Left kidney (tissue), 2 donors: ENCODE data around the gene PDE6H. TPM values are rescaled to one million over a fixed set of nuclear protein-coding genes. Genes with fewer than 3 reads are reported as not detected.
A peak's percentile ranks its signal among the peaks of the same experiment; 100 is the strongest.

Source experiments
- DNase-seq: peaks from one replicate; pipeline ENCODE4 v3.0.0-alpha.2; 2013
- polyA plus RNA-seq: library from polyadenylated mRNA; unstranded; fragments of 120-200 nt; gene quantifications from one replicate; pipeline ENCODE4 v1.2.1, GENCODE V29; 2013; ENCODE audit not compliant: insufficient read length

Gene PDE6H
- polyA plus RNA-seq, 1 donor, result not detected

- DNase-seq, result no peak
These were observed 1.8 kb downstream of the PDE6H start for GRCh38 chr12:14974633-14975032.

DNA sequence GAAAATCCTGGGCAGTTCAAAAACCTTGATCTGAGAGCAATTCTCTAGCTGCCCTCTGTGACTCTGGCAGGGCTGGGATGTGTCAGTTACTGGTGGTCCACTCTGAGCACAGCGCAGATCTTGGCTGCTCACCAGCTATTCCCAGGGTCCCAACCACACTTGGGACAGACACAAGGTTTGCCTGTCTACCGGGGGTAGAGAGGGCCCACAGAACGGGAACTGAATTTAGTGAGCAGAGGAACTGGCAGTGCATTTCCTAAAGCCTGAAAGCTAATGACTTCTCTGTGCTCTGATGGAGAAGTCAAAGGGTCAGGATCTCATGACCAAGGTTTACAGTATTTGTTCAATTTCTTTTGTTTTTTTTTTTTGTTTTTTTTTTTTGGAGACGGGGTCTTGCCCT lies 2.6 kb downstream of the PDE6H start:
- DNase-seq, result no peak

DNA sequence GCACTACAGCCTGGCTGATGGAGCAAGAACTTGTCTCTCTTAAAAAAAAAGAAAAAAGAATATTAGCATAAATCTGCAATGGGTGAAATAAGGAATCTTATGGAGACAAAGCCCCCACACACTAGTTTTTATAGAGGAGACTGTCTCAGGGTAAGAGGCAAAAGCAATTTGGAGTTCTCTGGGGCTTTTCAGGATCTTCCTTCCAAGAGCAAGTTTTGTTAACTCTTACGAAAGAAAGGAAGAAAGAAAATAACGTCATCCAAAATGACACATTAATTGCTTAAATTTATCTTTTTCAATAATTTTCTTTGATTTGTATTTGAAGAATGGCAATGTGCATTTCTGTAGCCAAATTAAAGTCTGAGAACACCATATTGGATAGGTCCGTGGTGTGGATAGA lies 3.8 kb downstream of the PDE6H start:
- no peak for DNase-seq

DNA sequence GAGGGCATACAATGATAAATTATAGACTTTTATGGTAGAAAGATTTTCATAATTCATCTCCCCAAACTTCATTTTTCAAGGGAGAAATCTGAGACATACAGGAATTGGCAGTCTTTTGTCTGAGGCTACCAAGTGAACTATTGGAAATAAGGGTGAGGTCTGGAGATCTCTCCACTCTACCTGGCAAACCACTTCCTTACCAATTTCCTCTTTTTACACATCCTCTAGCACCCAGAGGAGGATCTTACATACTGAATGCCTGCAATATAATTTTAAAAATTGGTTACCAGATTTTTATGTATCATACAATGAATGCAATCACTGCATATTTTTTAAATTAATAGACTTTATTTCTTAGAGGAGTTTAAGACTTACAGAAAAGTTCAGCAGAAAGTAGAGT lies 6.6 kb downstream of the PDE6H start:
- DNase-seq, result no peak

GRCh38 chr12:14981049-14981448 lies 8.2 kb downstream of the PDE6H start:
- DNase-seq, result no peak

DNA sequence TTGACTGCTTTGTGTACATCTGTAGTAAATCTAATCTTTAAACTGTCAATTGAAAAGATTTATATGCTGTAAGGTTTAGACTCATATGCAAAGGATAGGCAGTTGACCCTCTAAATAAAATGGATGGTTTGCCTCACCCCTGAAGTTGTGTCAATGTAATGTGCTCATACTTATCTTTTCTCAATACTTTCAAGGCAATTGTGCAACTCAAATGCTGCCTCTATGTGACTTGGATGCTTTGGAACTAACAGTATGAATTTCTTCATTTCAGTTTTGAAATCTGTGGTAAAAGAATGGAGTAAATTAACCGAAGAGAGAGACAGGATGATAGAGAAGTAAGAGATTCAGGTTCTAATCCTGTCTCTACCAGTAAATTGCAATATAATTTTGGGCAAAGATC lies 9.7 kb downstream of the PDE6H start:
- no peak for DNase-seq

DNA sequence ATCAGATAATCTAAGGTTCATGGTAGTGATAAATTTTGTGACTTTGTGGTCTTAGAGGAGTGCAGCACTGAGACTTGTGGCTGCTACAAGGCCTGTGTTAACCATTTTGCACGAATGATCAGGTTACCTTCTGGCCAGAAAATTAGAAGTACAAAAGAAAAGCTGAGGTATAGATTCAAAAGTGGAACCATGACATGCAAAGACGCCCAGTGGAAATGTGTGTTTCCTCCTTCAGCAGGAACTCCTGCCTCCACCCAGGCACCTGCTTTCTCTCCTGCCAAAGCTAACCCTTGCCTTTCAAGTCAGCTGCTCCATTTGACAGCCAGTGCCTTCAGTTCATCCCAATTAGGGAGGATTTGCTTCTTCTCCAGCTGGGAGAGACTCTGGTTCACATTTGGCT lies 10.1 kb downstream of the PDE6H start:
- DNase-seq, result no peak

DNA sequence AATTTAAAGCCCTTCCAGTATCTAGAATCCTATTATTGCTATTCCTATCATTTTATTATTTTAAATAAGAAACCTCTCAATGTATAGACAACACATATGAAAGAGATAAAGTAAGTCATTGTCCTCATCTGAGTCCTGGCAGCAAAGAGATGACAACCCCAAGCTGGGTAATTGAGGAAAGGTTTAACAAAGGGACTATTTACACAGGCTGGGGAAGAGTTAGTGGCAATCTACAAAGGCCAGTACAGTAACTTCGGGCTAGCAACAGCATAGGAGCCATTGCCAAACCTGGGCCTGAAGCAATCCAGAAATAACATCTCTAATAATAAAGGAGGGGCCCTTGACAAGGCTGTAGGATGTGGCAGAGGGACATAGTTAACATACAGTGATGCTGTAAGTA lies 11.2 kb downstream of the PDE6H start:
- DNase-seq, result no peak

- DNase-seq, result no peak
These were observed 12.0 kb downstream of the PDE6H start for GRCh38 chr12:14984766-14985285.

DNA sequence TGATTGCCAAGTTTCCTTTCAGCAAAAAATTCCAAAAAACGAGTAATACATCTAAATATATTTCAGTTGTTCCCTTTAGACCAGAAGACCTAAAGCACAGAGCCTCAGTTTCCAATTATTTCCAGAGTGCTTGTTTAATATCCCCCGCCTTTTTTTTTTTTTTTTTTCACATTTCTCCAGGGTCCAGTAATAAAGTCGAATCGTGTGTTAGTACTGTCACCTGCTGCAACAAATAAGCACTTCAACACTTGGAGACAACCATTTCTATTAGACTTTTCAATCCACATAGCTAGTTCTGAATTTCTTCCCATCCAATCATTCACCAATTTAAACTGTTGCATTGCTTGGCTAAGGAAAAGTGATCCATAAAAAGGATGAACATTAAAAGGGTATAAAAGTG lies 13.6 kb downstream of the PDE6H start:
- no peak for DNase-seq

DNA sequence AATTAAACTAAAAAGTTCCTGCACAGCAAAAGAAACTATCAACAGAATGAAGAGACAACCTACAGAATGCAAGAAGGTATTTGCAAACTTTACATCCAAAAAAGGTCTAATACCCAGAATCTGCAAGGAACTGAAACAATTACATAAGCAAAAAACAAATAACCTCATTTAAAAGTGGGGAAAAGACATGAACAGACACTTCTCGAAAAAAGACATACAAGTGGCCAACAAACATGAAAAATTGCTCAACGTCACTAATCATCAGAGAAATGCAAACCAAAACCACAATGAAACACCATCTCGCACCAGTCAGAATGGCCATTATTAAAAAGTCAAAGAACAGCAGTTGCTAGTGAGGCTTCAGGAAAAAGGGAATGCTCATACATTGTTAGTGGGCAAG lies 15.2 kb downstream of the PDE6H start:
- DNase-seq, result no peak

GRCh38 chr12:14989790-14990189 lies 16.9 kb downstream of the PDE6H start:
- no peak for DNase-seq

GRCh38 chr12:14991069-14991468 lies 18.2 kb downstream of the PDE6H start:
- no peak for DNase-seq

DNA sequence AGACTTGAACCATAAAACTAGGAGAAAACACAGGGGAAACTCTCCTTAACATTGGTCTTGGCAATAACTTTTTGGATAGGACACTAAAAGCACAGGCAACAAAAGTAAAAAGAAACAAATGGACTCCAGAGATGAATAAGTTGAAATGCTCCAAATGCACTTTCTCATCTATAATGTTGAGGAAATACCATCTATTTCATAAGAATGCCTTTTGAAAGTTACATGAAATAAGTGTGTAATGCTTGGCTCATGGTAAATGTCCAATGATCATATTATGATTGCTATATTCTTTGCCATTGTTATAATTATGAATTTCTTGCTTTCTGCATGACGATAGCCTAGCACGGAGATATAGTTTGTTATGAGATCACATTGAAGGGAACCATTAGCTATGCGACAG lies 19.8 kb downstream of the PDE6H start:
- no peak for DNase-seq

DNA sequence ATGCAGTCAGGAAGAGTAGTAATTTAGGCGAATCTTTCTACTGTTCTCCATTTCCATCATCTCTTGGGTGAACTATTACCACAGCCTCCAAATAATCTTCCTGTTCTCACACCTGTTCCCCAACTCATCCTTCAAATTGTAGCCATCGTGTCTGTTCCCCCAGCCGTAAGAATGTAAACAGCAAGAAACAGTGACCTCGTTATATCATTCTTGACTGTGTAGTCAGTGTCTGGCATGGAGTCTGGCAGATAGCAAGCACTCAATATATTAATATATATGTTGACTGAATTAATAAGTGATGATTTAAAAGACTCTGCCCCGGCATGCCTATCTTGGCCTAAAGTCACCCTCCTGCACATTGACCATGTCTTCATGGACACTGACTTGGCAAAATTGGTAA lies 20.3 kb downstream of the PDE6H start:
- no peak for DNase-seq

GRCh38 chr12:14993537-14994266 lies 20.9 kb downstream of the PDE6H start:
- DNase-seq, result no peak

DNA sequence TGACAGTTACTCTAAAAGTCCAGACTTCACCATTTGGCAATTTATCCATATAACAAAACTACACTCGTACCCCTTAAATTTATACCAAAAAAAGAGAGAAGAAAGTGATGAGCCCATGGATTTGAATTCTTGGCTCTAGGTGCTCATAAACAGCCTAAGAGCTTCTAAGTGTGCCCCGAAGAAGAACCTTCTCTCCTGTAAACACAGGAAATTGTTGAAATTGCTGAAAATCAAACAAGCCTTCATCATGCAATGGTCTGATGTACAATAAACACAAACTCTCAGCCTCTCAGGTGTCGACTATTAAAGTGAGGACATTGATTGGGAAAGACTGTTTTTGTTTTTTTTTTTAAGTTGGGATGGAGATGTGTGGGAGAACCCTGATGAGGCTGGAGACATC lies 21.8 kb downstream of the PDE6H start:
- DNase-seq, result no peak

GRCh38 chr12:14995583-14996425 lies 23.0 kb downstream of the PDE6H start:
- DNase-seq, result peak; percentile 75

GRCh38 chr12:14997998-14998397 lies 25.2 kb downstream of the PDE6H start:
- no peak for DNase-seq

DNA sequence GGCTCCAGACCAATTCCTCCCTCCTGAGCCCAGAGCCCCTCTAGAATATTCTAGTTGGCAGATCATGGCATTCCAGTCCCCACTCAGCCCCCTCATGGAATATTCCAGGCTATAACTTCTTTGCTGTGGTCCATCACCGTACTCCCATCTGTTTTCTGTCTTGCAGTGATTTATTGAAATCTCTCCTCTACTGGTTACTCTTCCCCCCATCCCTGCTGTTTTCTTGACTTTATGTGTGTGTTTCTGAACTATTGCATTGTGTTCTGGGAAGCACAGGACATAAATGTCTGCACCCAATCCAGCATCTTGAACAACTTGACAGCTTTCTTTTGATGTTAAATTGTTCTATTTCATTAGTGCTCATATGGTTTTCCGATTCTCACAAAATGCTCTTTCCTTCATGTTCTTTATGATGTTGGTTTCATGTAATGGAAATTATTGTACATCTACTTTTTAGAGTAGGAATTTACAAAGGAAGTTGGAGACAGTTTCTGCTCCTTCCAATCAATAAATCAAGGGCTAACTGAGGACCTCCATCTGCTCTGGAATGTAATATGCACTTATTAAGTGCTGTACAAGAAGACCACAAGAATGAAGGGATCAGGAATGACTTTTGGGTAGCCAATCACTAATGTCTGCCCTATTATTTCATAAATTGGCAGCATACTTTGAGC lies 26.3 kb downstream of the PDE6H start:
- peak; percentile 52 for DNase-seq

DNA sequence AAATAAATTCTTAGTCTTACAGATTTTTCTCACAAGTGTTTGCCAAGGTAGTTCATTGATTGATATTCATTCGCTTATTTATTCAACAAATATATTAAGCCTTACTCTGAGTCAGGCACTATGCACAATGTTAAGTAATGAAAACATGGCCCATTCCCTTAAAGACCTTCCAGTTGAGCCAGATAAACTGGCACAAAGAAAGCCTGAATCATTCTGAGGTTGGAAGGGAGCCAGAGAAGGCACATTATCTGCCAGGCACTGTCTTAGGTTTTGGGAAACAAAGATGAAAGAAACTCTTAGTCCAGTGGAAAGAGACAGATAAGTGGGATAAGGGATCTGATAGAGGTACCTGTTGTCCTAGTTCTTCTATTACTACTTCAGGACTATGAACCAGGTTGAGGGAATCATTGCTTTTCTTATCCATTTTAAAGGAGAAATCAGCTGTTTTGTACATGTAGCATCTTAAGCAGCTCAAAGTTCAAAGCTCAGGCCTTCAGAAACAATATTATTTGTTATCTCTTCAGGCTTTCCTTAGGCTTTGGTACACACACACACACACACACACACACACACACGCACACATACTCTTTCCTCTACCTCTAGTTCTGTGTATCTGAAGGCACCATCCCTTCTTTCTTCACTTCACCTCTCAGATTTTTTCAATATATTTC lies 27.0 kb downstream of the PDE6H start:
- no peak for DNase-seq

DNA sequence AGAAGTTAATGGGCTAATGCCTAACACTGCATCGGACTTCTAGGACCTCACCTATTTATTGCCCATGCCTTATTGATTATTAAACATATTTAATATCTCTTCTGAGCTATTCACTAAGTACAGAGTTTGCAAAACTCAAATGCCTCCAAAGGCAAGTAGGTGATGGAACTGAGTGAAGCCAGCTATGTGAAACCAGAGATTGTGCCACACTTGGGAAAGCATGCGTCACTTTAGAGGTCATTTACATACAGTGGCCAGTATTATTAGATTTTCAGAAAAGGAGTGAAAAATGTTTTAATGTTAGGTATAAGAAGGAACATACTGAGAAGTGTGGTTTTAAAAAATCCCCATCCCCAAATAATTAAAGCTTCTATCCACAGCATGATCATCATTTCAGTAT lies 27.7 kb downstream of the PDE6H start:
- no peak for DNase-seq
